ENCODE results near the gene NCK2. TPM values are rescaled to one million over a fixed set of nuclear protein-coding genes. Genes with fewer than 3 reads are reported as not detected.

The NCK2 gene
- total RNA-seq, 1 experiment from 2014 or later, result 75.4 TPM

- TF ChIP-seq ARID4B (CRISPR knock-in tag; IDR thresholded peaks at IDR 0.05; ENCODE audit: borderline replicate concordance) (no peak), GABPB1 (CRISPR knock-in tag; IDR thresholded peaks at IDR 0.05) (no peak)
Observed at GRCh38 chr2:105820691-105821090, 76.0 kb downstream of the NCK2 start (continued).

- ATAC-seq (peak; percentile 24; the same call in 1 of the 2 replicates), DNase-seq (ENCODE audit: low spot score) (no peak)
- TF ChIP-seq, protein P1, sequence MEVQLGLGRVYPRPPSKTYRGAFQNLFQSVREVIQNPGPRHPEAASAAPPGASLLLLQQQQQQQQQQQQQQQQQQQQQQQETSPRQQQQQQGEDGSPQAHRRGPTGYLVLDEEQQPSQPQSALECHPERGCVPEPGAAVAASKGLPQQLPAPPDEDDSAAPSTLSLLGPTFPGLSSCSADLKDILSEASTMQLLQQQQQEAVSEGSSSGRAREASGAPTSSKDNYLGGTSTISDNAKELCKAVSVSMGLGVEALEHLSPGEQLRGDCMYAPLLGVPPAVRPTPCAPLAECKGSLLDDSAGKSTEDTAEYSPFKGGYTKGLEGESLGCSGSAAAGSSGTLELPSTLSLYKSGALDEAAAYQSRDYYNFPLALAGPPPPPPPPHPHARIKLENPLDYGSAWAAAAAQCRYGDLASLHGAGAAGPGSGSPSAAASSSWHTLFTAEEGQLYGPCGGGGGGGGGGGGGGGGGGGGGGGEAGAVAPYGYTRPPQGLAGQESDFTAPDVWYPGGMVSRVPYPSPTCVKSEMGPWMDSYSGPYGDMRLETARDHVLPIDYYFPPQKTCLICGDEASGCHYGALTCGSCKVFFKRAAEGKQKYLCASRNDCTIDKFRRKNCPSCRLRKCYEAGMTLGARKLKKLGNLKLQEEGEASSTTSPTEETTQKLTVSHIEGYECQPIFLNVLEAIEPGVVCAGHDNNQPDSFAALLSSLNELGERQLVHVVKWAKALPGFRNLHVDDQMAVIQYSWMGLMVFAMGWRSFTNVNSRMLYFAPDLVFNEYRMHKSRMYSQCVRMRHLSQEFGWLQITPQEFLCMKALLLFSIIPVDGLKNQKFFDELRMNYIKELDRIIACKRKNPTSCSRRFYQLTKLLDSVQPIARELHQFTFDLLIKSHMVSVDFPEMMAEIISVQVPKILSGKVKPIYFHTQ (CRISPR knock-in tag; IDR thresholded peaks at IDR 0.05), result no peak
- TF ChIP-seq MXD4 (CRISPR knock-in tag; IDR thresholded peaks at IDR 0.05; ENCODE audit: borderline replicate concordance) (no peak), NFATC4 (CRISPR knock-in tag; IDR thresholded peaks at IDR 0.05) (no peak), ZNF671 (CRISPR knock-in tag; IDR thresholded peaks at IDR 0.05) (no peak), MYBL2 (CRISPR knock-in tag; IDR thresholded peaks at IDR 0.05) (no peak), ZNF121 (CRISPR knock-in tag; IDR thresholded peaks at IDR 0.05) (no peak), AFF4 (CRISPR knock-in tag; IDR thresholded peaks at IDR 0.05; ENCODE audit: borderline replicate concordance) (no peak), PREB (CRISPR knock-in tag; IDR thresholded peaks at IDR 0.05; ENCODE audit: borderline replicate concordance) (no peak), ATF1 (CRISPR knock-in tag; IDR thresholded peaks at IDR 0.05) (no peak), IRF2 (CRISPR knock-in tag; IDR thresholded peaks at IDR 0.05; ENCODE audit: borderline replicate concordance, low read depth) (no peak), ZNF423 (CRISPR knock-in tag; IDR thresholded peaks at IDR 0.05) (no peak)
- TF ChIP-seq, protein P2, sequence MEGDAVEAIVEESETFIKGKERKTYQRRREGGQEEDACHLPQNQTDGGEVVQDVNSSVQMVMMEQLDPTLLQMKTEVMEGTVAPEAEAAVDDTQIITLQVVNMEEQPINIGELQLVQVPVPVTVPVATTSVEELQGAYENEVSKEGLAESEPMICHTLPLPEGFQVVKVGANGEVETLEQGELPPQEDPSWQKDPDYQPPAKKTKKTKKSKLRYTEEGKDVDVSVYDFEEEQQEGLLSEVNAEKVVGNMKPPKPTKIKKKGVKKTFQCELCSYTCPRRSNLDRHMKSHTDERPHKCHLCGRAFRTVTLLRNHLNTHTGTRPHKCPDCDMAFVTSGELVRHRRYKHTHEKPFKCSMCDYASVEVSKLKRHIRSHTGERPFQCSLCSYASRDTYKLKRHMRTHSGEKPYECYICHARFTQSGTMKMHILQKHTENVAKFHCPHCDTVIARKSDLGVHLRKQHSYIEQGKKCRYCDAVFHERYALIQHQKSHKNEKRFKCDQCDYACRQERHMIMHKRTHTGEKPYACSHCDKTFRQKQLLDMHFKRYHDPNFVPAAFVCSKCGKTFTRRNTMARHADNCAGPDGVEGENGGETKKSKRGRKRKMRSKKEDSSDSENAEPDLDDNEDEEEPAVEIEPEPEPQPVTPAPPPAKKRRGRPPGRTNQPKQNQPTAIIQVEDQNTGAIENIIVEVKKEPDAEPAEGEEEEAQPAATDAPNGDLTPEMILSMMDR (IDR thresholded peaks at IDR 0.05), result no peak
- Mint-ChIP-seq H3K4me3 (no peak overlapping the region), H3K27me3 (ENCODE audit: low read depth) (no peaks in the 10 kb centered on the region), H3K36me3 (peaks cover 26% of the 10 kb centered on the region), H3K27ac (no peak overlapping the region), H3K9me3 (peaks cover 6% of the 10 kb centered on the region; the same call in 1 of the 2 replicates), H3K4me1 (peaks cover 21% of the 10 kb centered on the region)
- CTCF ChIA-PET, result interaction anchor here (0.6 kb wide), 1 partner anchor 11 kb away, joined by 5 read pairs; no protein-coding TSS in a partner anchor
- POLR2A ChIA-PET, result no interaction called here
Observed at GRCh38 chr2:105821428-105822125, 76.9 kb downstream of the NCK2 start.

Data from WTC11 (cell line).